Inferior parietal cortex (tissue), 1 donor: ENCODE measurements around the gene PGRMC1.
"Not testable (repeated sequence)": the region's sequence is repeated elsewhere in the genome, so short reads cannot be mapped to it uniquely, and the experiment has no call there.

Source experiments
- DNase-seq: peaks from one replicate; pipeline ENCODE4 v3.0.0-alpha.2; 2016; ENCODE audit errors: extremely low spot score

The PGRMC1 gene

DNA sequence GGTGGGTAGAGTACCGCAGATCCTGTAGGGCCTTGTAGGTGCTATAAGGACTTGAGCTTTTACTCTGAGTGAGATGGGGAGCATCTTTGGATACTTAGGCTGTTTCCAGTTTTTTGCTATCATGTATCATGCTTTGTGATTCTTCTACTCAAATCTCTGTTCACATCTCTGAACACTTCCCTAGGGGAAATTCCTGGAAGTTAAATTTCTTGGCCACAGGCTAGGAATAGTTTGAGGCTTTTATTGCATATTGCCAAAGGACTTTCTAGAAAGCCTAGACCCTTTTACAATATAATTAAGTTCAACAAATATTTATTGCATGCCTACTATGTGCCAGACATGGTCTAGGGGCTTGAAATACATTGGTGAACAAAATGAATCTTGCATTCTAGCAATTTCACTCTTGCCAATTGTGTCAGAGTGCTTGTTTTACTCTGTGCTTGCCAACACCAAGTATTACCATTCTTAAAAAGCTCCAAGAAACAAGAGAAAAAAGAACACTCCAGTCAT, 4.1 kb upstream of the PGRMC1 start:
- DNase-seq, result no peak

DNA sequence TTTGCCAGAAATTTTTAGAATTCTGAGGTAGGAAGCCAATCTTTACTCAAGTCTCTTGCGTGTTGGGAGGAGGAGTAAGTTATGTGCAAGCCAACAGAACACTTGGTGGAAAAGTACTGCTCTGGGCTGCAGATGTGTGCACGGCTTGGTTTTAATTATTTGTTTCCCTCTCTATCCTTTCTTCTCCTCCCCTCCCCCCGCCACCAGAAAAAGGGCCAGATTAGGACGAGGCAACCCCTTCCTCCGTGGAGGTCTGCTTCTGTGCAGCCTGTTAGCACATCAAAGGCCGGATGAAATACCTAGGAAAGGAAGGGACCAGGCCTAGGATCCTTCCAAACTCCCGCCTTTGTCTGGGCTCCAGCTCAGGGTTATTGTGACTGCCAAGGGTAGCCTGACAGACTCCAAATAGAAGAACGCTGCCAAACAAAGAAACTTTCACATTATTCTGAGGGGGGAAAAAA, 1.0 kb upstream of the PGRMC1 start:
- DNase-seq, result no peak

DNA sequence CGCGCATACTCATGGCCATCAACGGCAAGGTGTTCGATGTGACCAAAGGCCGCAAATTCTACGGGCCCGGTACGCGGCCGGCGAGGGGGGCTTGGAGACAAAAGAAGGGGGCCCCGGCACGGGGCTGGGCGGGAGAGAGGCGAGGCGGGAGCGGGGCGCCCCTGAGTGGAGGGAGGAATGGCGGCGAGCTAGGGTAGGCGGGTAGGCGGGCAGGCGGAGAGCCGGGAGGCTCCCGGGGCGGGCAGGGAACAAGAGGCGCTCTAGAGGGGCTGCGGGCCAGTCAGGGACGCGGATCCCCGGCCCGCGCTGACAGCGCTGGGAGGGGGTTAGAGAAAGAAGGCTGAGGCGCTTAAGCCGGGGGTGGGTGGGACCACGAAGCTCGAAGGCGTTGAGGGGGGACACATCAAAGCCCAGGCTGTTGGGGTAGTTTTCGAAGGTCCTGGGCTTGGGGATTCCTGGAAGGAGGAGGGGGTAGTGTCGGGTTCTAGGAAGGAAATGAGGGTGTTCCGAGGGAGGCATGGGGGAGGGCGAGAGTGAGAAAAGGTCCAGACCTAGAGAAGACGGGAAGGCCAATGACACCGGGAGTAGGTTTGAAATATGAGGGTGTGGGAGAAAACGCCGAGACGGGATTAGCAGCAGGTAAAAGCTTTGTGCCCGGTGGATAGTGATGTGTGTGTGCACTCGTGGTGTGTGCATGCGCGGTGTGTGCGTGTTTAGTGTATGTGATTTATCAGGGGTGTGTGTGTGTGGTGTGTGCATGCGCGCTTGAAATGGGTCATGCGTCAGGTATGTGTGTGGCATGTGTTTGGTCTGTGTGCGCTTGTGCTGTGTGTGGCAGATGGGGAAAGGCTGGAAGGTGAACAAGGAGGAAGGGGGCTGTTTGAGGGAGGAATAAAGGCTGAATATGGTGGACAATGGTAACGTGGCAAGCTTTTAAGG, 807 bp downstream of the PGRMC1 start:
- DNase-seq, result peak; percentile 15

DNA sequence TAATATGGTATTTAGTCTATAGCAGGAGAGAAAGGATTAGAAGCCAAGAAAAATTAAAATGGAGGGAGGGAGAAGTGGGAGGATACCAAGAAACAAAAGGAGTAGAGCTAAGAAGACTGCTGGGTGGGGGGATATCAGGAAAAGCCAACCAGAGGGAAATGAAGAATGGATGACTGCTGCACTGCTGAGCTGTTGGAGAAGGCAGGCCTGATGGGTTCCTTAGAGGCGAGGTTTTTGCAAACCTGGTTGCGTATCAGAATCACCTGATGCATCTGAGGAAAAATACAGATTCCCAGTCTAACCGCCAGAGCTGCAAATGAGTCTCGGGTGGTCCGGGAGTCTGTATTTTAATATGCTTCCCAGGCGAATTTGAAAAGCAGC, 1.5 kb downstream of the PGRMC1 start:
- peak; percentile 6 for DNase-seq

DNA sequence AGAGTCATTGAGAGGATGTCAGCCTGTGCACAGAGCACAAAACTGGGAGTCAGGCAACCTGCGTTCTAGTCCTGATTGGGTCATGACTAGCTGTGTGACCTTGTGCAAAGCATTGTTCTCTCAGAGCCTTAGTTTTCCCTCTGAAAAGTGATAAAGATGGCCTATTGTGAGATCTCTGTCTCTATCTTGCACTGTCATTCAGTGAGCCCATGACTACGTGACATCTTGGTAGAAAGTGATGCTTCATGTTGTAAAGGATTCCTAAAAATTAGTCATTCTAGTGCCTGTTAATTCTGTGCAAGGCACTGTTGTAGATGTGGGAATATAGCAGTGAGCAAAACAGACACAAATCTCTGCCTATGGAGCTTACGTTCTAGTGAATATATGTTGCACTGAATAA, 2.5 kb downstream of the PGRMC1 start:
- DNase-seq, result peak; percentile 7

DNA sequence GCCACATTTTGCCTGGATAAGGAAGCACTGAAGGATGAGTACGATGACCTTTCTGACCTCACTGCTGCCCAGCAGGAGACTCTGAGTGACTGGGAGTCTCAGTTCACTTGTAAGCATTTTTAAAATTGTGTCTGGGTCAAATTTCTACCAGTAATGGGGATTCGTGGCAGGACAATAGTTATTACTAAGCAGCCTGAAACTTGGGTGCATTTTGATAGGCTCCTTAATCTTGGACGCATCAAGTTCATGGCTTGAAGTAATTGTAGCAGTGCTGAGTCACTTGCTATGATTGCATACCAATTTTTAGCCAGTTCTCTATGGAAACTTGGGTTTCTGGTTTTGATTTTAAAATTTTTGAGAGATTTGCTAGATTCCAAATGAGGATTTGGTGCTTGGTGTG, 4.3 kb downstream of the PGRMC1 start:
- peak; percentile 7 for DNase-seq

DNA sequence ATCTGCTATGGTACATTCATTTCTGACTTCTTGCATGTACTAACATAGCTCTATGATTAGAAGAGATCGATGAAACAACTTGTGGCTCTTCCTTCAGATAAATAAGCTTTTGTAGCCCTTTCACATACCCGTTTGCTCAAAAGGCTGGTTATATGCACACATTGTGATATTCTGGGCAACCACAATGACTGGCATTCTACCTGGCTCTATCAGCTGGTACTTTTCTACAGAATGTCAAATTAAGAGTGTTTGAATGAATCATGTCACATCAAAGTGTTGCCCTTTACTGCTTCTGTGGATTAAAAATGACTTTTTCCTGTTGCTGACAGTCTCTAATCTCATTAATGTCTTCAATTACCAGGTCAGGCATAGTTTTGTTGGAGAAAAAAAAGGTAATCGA, 11.6 kb downstream of the PGRMC1 start:
- DNase-seq, result no peak

DNA sequence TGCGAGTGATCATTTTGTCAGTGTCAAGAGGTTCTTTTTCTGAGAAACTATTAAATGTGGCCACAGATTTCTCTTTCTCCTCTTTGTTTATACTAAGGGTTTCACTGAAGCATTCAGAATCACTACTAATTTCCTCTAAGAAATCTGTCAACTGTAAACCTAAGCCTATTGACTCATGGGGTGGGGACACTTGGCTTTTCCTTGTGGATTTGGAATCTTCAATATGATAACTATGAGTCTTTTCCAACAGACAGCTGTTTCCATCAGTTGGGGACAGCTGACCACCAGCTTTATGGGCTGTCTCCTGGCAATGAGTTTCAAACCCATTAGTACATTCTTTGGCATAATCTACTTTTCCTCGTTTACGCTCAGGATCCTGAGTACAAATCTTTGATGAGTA, 13.8 kb downstream of the PGRMC1 start:
- DNase-seq, result no peak

DNA sequence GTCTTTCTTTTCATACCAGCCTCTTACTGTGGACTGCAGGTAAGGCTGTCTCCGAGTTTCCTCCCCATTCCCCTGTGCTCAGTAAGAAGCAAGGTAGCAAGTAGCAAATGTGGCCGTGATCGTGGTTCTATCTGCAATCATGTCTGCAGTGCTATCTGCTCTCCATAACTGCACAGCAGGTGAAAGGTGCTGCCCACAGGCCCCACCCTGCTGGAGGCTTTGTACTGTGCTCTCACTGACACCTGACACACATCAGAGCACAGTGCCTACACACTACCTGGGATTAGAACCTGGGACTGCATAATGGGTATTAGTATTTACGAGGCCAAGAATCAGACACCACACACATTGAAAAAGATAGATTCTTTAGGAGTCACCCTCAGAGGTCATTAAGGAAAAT, 15.3 kb downstream of the PGRMC1 start:
- no peak for DNase-seq

DNA sequence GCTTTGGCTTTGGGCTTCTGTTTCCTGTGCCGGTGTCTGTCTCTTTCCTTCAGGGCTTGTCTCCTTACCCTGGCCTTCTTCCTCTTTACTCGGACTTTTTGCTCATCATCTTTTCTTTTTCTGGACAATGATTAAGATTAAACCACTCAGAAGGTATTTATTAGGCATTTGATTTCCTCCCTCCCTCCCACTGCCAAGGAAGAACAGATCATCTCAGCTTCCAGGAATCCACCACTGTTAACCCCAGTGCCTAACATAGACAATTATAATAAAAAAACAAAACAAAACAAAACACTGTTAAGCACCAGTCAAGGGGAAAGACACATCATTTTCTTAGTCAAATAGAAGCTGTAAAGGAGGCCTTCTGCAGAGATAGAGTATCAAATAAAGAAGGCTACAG, 16.6 kb downstream of the PGRMC1 start:
- DNase-seq, result no peak

DNA sequence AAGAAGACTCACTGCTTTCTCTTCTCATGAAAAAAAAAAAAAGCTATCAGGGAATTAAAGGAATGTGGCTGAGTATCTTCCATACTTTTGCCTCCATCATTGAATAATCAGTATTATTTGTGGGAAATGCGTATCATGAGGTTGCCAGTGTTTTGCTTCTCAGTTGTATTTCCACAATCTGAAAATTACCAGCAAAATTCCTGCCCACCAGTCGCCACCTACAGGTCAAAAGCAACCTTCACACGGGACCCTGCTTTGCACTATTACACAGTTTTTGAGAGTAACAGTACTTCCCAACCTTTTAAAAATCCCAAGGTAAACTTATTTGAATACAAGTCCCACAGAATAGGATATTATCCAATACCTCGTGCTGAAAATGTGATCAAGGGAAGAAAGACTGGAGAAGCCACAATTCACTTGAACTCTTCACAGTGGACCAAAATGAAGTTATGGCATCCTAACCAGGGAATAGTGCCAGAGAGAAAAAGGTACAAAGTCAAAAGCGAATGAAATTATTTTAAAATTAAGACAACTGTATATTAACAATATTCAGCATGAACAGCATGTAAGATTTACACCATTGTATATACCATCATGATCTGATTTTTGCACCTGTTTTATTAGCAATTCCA, 30.4 kb downstream of the PGRMC1 start:
- DNase-seq, result peak; percentile 36

DNA sequence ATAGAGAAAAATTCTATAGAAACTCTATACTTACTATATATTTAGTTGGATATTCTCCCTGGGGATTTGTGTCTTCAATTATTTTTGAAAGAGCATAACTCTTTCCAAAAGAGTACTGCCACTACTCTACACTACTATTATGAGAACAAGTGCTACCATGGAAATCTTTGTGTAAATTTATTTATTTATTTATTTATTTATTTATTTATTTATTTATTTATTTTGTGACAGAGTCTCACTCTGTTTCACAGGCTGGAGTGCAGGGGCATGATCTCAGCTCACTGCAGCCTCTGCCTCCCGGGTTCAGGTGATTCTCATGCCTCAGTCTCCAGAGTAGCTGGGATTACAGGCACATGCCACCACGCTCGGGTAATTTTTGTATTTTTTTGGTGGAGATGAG, 31.0 kb downstream of the PGRMC1 start:
- not testable (repeated sequence) for DNase-seq

DNA sequence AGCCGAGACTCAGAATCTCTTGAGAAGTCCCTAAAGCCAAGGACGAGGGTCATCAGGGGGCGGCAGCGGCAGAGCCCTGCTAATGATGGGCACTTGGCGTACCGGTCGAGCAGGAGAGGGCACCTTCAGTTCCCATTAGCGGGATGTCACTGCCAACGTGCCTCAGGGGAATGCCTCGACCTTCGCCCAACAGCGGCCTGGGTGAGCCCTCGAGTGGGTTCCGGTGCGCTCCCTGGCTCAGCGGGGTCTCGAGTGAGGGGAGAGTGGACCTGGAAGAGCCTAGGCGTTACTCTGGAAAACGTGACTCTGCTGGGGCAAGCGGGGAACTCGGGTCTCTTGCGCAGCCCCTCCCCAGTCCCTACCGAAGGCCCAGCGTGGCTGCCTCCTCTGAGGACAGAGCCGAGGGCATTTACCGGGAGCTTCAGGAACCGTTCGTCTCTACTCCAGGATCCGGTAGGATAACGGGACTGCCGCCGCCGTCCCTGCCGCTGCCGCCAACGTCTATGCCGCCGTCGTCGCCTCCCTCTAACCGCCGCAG, 36.9 kb downstream of the PGRMC1 start:
- no peak for DNase-seq

DNA sequence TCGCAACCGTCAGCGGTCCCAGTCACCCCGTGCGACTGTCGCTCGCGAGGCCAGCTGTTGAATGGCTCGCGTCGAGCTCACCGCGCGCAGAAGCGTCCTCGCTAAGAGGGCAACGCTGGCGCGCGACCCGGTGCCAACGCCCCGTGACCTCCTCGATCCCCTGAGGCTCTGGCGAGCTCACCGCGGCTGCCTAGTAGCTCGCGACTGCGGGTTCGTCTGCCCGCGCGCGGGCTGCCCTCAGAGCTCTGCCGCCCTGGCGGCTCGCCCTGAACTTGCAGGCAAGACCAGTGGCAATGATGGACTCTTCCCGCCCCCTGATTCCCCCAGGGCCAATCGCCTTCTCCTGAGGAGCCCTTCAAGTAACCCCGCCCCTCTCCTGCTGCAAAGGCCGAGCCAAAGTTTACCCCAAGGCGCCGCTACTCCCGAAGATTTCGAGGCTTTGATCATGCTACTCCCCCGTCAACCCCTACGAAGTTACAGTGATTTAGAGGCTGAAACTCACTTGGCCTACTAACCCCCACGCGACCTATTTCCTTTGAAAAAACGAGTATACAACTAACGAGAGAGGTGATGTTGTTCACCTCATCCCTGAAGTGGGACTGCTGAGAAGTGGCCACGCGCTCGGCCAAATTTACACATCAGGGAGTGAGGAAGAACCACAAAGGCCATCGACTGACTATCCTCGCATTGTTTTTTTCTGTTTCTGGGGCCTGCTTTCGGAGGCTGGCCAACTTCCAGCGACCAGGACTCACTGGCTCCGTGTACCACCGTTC, 37.5 kb downstream of the PGRMC1 start:
- no peak for DNase-seq

DNA sequence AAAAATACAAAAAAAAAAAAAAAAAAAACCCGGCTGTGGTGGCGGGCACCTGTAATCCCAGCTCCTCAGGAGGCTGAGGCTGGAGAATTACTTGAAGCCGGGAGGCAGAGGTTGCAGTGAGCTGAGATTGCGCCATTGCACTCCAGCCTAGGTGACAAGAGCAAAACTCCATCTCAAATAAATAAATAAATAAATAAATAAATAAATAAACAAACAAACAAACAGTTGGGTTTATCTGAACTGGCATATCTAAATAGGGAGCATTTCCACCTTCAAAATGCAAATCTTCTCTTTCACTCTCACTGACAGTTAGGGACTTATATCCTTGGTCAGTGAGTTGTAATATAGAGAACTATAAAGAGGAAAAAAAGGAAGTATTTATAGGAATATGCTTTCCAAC, 46.3 kb downstream of the PGRMC1 start:
- DNase-seq, result not testable (repeated sequence)

DNA sequence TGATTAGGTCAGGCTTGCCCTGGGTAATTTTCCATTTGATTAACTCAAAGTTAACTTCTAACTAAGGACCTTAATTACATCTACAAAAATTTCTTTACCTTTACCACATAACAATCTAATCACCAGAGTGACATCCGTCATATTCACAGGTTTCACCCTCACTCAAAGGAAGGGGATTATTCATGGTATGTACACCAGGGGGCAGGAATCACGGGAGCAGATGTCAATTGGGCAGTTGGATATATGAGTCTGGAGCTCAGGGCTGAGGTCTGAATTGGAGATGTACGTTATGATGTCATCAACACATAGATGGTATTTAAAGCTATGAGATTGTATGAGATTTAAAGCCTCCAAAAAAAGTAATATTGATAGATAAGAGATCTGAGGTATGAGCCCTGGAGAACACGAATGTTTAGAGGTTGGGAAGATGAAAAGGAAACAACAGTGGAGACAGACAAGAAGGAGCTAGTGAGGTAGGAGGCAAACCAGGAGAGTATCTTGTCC, 52.9 kb downstream of the PGRMC1 start:
- DNase-seq, result no peak

DNA sequence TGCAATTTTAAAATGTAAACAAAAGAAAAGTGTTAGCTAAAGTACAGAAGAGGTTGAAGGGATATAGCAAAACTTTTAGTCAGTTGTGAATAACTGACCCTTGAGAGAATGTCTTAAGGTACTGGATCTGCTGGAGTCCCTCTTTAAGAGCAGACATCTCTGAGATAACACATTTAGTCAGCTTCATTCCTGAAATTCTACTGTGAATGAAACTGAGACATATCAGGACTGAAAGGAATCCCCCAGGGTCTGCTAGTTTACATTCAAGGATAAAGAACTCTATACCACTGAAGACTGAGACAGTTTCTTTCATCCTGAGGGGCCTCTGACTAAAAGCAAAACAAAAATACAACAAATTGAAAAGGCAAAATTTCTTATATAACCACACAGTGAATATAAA, 54.4 kb downstream of the PGRMC1 start:
- DNase-seq, result no peak

DNA sequence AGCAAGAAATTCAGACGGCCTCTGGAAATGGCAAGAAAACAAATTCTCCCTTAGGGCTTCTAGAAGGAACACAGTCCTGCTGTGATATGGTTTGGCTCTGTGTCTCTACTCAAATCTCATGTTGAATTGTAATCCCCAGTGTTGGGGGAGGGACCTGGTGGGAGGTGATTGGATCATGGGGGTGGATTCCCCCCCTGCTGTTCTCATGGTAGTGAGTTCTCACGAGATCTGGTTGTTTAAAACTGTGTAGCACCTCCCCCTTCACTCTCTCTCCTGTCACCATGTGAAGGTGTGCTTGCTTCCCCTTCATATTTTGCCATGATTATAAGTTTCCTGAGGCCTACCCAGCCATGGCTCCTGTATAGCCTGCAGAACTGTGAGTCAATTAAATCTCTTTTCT, 55.2 kb downstream of the PGRMC1 start:
- not testable (repeated sequence) for DNase-seq

DNA sequence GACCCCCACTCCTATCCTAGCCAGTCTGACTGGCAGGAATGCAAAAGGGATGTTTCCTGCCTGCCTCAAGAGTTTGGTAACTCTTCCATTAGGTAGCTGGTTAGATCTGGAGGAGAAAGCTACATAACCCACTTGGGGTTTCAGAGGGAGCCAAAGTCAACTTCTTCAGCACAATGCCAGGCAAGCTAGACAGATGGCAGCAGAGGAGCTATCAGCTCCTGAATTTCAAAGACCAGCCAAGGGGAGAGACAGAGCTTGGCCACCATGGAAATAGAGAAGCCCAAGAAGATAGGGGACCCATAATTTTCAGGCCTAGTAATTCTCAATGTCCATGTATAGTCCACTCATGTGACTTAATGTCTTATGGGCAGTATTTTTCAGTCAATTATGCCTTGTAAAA, 56.4 kb downstream of the PGRMC1 start:
- no peak for DNase-seq
